HG03060 (cell line): ENCODE measurements around the gene CAMKK2.
"Not testable (repeated sequence)": the region's sequence is repeated elsewhere in the genome, so short reads cannot be mapped to it uniquely, and the experiment has no call there.

ENCODE experiments used
- ATAC-seq: cut with Tn5 transposase; IDR thresholded peaks from one replicate; pipeline ENCODE4 v1.9.1; 2021; ENCODE audit warnings: low read depth, moderate number of reproducible peaks; ENCODE audit not compliant: unreplicated experiment

The CAMKK2 gene

DNA sequence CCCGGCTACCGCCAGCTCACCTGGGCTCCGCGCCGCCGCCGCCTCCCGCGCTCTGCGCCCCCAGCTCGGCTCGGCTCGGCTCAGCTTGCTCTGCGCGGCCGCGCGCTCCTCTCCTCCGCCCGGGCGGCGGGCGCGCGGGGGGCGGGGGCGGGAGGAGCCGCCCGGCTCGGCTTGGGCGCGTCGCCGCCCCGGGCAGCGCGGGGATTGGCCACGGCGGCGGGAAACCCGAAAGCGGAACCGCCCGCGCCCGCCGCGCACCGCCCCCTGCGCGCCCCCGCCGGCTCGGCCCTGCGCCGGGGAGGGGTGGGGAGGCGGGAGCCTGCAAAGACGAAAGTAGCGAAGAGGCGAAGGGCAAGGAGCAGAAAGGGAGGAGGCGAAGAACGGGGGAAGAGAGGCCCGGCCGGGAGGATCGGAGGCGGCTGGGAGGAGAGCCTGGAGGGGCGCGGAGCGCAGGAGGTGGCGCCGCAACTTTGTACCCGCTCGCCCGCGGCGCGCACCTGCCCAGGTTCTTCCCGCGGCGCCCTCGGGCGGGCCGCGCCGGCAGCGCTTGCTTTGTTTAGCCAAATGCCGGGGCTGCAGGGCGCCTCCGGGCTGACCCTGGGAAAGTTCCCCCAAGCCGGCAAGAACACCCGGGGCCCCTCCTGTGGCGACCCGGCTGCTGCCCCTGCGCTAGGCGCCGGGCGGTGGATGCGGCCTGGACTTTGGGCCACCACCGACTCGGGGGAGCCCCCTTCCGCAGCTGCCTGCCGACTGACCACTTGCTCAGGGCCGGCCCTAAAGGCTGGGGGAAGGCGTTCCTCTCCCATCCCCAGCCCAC is at the start of gene CAMKK2:
TSS of gene CAMKK2 (minus strand) at position 92 of the 817 bp plus-strand sequence. CDS start 22,183 bp downstream, outside the sequence.
- no peak for ATAC-seq

DNA sequence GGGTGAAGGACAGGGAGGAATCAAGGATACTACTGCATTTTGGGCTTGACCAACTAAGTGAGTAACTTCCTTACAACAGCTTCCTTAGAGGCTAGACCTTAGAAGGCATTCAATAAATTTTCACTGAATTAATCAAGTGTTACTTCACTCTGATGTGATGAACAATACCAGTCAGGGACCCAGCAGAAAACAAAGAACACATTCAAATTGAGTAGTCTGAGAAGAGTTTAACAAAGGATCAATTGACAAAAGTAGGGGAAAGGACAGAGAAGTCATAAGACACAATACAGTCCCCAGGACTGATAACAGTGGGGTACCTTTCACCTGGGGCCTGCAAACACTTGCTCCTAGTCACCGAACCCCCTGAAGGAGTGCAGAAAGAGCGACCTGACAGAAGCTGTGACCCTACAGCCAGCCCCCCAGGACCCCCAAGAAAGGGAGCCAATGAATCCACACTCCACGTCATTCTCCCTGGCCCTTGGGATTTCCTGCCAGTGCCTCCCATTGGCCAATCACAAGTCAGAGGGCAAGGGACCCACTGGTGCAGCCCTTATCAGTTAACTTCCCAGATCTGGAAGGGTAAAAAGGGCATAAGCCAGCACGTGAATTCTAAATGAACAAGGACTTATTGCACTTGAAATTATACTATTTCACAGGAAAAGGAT is 48.8 kb upstream of the CAMKK2 start:
- no peak for ATAC-seq

DNA sequence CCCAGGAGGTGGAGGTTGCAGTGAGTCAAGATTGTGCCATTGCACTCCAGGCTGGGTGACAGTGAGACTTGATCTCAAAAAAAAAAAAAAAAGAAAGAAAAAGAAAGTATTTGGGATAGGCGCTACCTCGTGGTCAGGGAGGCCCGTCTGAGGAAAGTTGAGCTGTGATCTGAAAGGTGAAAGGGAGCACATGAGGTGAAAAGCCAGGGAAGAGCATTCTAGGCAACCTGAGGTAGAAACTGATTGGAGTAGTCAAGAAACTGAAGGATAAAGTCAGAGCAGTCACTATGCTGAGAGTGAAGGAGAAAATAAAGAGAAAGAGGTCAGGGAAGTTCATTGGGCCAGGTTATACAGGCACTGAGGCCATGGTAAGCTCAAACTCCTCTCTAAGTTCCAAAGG is 48.0 kb upstream of the CAMKK2 start:
- ATAC-seq = no peak

GRCh38 chr12:121337416-121337815 is 40.9 kb upstream of the CAMKK2 start:
- no peak for ATAC-seq

GRCh38 chr12:121334513-121335343 is 38.2 kb upstream of the CAMKK2 start:
- ATAC-seq = no peak

- ATAC-seq = no peak
Measured at GRCh38 chr12:121333747-121334146, 37.2 kb upstream of the CAMKK2 start.

DNA sequence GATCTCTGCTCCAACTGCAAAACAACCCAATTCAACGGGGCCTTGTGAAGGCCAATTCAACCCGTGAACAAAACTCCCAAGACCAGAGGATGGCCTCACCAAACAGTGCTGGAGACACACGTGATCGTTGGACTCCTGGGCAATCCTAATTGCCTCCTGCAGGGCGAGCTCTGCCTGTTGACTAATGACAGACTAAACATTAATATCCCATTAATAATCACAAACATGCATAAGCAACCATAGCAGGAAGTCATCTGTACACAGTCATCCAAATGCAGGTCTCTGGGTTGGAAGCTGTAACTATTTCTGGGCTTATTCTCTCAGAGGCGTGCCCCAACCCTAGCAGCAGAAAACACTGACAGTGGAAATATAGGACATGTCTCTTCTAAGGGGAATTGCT is 34.7 kb upstream of the CAMKK2 start:
- no peak for ATAC-seq

DNA sequence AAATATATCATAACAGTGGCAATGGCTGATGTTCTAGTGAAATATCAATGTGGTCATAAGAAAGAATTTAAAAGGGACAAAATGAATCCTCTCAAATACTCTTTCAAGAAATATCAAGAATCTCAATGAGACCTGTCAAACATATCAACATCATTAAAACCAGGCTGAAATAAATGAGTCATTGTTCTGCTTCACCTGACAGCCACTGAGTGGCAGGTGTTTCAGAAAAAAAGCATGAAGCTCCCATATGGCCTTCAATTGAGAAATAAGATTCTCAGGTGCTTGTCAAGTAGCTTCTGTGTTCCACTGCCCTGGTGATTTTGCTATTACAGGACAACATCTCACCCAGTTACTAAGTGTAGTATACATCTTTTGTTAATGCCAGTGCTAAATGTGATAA is 34.2 kb upstream of the CAMKK2 start:
- ATAC-seq = no peak

DNA sequence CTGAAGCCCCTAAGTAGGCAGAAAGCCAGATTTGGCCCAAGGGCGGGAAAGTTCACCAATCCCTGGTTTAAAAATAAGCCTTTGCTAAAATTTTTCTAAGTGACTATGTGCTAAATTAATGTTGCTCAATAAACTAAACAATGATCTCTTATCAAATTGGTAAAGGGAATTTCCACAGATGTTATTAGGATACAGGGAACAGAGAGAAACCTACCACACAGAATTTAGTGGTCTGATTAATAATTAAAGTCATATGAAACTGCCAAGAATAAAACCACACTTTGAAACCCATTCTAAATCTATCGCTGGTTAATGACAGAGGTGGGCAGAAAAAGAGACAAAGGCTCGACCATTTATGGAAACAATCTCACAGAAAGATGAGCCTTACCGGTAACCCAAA is 33.7 kb upstream of the CAMKK2 start:
- no peak for ATAC-seq

DNA sequence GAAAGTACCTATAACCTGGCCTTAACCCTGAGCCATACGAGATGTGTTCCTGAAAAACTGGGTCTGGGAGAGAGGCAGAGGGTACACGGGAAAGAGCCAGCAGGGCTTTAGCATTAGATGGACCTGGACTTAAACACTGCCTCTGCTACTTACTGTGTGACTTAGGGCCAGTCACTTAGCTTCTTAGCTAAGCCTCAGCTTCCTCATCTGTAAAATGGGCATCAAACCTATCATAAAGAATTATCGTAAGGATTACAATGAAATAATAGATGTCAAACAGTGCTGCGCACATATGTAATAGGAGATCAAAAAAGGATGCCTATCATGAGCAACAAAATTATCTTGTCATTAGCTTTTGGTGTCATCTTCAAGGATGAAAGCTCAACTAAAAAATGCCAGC is 32.1 kb upstream of the CAMKK2 start:
- no peak for ATAC-seq

GRCh38 chr12:121326996-121327674 is 30.6 kb upstream of the CAMKK2 start:
- no peak for ATAC-seq

DNA sequence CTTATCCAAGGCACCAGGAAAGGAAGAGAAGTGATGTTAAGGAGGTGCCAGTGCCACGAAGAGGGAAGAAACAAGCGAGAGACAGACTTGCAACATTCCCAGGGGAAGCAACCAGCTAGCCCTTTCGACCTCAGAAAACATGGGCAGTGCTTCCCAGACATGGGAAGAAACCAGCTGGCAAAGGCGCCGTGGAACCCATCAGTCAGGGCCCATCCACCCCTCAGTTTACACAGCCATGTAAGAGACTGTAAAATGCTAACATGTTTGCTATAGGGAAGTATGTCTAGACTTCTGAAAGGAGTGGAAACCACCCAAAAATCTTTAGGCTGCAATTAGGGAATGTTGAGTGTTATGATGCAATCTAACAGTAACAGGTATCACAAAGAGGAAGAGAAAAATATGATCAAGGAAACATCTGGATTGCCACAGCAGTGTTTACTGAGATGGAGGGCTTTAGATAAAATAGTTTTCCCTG is 29.4 kb upstream of the CAMKK2 start:
- no peak for ATAC-seq

- no peak for ATAC-seq
Measured at GRCh38 chr12:121323908-121324307, 27.4 kb upstream of the CAMKK2 start.

DNA sequence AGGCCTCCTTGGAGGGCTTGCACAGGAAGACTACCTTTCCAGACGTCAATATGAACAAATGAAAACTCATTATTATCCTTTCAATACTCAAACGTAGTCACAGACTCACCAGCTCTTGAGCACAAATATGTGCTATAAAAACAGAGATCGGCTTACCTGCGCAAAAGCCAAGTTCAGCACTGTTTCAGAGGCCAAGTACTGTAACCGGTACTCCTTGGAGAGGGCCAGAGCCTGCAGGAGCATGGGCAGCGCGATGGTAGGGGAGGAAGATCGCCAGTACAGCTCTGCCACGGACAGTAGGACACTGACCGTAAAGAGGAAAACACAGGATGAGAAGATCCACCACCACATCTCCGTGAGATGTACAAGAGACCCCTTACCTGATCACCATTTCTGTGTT is 21.6 kb upstream of the CAMKK2 start:
- no peak for ATAC-seq

DNA sequence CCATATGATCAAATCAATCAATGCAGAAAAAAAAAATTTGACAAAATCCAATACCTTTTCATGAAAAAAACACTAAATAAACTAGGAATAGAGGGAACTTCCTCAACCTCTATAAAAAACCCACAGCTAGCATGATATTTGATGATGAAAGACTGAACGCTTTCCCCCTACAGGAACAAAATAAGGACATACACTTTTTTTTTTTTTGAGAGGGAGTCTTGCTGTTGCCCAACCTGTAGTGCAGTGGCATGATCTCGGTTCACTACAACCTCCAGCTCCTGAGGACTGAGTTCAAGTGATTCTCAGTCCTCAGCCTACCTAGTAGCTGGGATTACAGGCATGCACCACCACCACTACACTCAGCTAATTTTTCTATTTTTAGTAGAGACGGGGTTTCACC is 17.9 kb upstream of the CAMKK2 start:
- no peak for ATAC-seq

DNA sequence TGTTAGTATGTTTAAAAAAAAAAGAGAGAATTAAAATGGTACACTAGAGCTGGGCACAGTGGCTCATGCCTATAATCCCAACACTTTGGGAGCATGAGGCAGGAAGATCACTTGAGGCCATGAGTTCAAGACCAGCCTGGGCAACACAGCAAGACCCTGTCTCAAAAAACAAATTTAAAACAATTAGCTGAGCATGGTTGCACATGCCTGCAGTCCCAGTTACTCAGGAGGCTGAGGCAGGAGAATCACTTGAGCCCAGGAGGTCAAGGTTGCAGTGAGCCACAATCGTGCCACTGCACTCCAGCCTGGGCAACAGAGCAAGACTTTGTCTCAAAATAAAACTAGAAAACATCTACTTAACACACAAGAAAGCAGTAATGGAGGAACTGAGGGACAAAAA is 13.7 kb upstream of the CAMKK2 start:
- not testable (repeated sequence) for ATAC-seq

- not testable (repeated sequence) for ATAC-seq
Measured at GRCh38 chr12:121307397-121307796, 10.9 kb upstream of the CAMKK2 start.

GRCh38 chr12:121304306-121304705 is 7.8 kb upstream of the CAMKK2 start:
- ATAC-seq = no peak

- ATAC-seq = no peak
Measured at GRCh38 chr12:121301876-121302275, 5.4 kb upstream of the CAMKK2 start.

DNA sequence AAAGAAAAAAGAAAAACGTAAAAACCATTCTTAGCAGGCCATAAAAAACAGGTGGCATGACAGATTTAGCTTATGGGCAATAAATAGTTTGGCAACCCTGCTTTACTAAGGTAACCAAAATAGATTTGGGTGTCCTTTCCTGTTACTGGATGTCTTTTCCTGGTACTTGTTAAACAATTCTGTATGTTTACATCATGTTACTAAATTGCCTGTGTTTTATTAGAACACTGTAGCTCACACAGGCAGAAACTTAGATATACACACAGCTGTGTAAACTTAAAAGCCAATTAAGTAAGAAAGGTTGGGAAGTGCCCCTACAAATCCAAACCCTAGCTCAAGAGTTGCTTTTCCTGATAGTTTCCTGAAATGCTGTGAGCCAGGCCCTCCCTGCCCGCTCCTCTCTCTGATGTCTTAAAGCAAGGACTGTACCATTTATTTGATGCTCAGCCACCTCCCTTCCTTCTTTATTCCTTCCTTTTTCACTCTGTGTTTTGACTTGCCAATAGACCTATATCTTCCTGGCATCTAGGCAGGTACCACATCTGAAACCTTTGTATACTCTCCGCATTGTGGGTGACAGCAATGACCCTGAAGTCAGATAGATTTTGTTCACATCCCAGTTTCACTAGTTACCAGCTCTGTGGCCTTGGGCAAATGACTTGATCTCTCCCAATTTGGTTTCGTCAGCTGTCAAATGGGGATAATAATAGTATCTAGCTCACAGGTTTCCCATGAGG is 3.7 kb upstream of the CAMKK2 start:
- ATAC-seq = no peak
